HL-60 (cell line): Measurements from ENCODE around the gene MLLT3.

Experiments
- DNase-seq, 2 experiments: peaks; one replicate each; pipeline ENCODE4 v3.0.0-alpha.2; 2010 to 2020; ENCODE audit warnings: low read depth in 1 of 2, low spot score in 1 of 2
- H3K27ac ChIP-seq: fragments of 250-450 bp; sonication (Bioruptor Pico); replicated peaks from 2 replicates; pipeline ENCODE4 v1.5.1; 2020; ENCODE audit warnings: mild to moderate bottlenecking, moderate library complexity
- H3K27me3 ChIP-seq: fragments of 250-450 bp; sonication (Bioruptor Pico); 2 replicates; pipeline ENCODE4 v1.5.1; 2021; ENCODE audit warnings: mild to moderate bottlenecking, moderate library complexity; ENCODE audit not compliant: insufficient read depth, poor library complexity, severe bottlenecking
- H3K4me3 ChIP-seq: replicated peaks from 2 replicates; pipeline ENCODE4 v1.5.1; 2011; ENCODE audit warnings: mild to moderate bottlenecking, control low read depth, low read length; ENCODE audit not compliant: insufficient read depth
- GABPA ChIP-seq: IDR thresholded peaks from 2 replicates; pipeline ENCODE4 v1.6.1; 2012; ENCODE audit warnings: low read depth
- POLR2AphosphoS5 ChIP-seq: IDR thresholded peaks from 2 replicates; pipeline ENCODE4 v1.6.1; 2012; ENCODE audit warnings: low read depth
- REST ChIP-seq: IDR thresholded peaks from 2 replicates; pipeline ENCODE4 v1.6.1; 2012; ENCODE audit warnings: low read depth; ENCODE audit not compliant: insufficient replicate concordance
- SPI1 ChIP-seq: IDR thresholded peaks from 2 replicates; pipeline ENCODE4 v1.6.1; 2012; ENCODE audit warnings: low read depth, mild to moderate bottlenecking, borderline replicate concordance
- TF ChIP-seq, protein P1 (sequence below): IDR thresholded peaks from one replicate; pipeline ENCODE4 v1.5.1; 2011; ENCODE audit warnings: low read length, control low read depth, inconsistent platforms; ENCODE audit not compliant: insufficient read depth

MLLT3 gene

GRCh38 chr9:20387062-20387461 lies 235.2 kb downstream of the MLLT3 start:
- no peak for TF ChIP-seq GABPA
- no peak for TF ChIP-seq SPI1
- no peak for TF ChIP-seq REST
- TF ChIP-seq, protein P1, sequence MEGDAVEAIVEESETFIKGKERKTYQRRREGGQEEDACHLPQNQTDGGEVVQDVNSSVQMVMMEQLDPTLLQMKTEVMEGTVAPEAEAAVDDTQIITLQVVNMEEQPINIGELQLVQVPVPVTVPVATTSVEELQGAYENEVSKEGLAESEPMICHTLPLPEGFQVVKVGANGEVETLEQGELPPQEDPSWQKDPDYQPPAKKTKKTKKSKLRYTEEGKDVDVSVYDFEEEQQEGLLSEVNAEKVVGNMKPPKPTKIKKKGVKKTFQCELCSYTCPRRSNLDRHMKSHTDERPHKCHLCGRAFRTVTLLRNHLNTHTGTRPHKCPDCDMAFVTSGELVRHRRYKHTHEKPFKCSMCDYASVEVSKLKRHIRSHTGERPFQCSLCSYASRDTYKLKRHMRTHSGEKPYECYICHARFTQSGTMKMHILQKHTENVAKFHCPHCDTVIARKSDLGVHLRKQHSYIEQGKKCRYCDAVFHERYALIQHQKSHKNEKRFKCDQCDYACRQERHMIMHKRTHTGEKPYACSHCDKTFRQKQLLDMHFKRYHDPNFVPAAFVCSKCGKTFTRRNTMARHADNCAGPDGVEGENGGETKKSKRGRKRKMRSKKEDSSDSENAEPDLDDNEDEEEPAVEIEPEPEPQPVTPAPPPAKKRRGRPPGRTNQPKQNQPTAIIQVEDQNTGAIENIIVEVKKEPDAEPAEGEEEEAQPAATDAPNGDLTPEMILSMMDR, result no peak
- no peak for TF ChIP-seq POLR2AphosphoS5
- DNase-seq, result no peak
- H3K27me3 ChIP-seq, result no peaks in the 10 kb centered on the region

GRCh38 chr9:20384642-20385041 lies 237.7 kb downstream of the MLLT3 start:
- H3K27ac ChIP-seq, result no peak overlapping the region

More at GRCh38 chr9:20387062-20387461, 235.2 kb downstream of the MLLT3 start:
- H3K4me3 ChIP-seq, result no peak overlapping the region
- no peak overlapping the region for H3K27ac ChIP-seq

DNA sequence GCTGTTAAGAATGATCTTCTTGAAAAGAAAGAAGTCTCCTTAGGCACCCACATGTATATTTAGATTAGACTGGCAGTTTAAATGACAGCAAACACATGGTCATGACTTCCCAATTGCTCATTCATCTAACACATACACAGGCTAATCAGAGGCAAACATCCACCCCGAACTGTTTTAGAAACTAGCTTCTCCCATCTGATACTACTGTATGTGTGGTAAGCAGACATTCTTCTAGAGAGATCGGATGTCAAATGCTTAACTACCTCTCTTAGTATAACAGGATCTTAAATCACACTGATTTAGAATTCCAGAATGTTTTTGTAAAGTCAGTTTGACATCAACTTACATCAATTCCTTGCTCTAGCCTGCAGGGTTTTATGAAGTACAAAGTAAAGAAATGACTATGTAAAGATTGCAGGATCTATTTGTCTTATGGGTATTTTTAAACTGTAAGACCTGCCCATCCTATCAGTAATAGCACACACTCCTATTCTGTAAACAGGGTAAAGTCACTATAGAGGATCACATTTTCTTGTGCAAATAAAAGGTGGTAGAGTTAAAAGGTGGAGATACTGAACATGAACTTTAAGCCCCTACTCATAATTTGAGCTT lies 239.7 kb downstream of the MLLT3 start:
- no peak for DNase-seq
- no peak overlapping the region for H3K4me3 ChIP-seq
- H3K27ac ChIP-seq, result no peak overlapping the region
- H3K27me3 ChIP-seq, result no peaks in the 10 kb centered on the region
- TF ChIP-seq, protein P1, result no peak
- no peak for TF ChIP-seq SPI1
- no peak for TF ChIP-seq GABPA
- no peak for TF ChIP-seq REST
- TF ChIP-seq POLR2AphosphoS5, result no peak

More at GRCh38 chr9:20384642-20385041, 237.7 kb downstream of the MLLT3 start:
- no peak overlapping the region for H3K4me3 ChIP-seq
- no peak for DNase-seq
- H3K27me3 ChIP-seq, result no peaks in the 10 kb centered on the region
- TF ChIP-seq POLR2AphosphoS5, result no peak

DNA sequence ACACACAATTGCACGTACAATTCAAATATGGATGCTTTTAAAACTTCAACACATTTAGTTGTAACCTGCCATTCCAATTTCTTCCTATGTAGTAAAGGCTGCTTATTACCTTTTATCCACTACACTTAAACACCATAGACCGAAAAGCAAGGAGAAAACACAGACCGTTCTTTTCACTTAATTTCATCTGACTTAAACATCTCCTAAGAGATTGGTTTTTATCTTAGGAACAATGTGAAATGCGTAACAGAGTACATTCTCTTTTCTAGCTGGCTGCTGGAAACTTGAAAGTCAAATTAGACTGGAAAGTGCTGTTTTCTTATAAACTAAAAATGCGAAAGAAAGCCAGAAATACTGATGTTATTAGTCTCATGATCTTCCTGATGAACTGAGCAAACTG lies 241.8 kb downstream of the MLLT3 start:
- TF ChIP-seq GABPA, result no peak
- TF ChIP-seq, protein P1, result no peak
- TF ChIP-seq SPI1, result no peak
- TF ChIP-seq POLR2AphosphoS5, result no peak
- TF ChIP-seq REST, result no peak
- no peak overlapping the region for H3K4me3 ChIP-seq
- no peak for DNase-seq
- H3K27me3 ChIP-seq, result no peaks in the 10 kb centered on the region
- H3K27ac ChIP-seq, result no peak overlapping the region
